K562 (cell line): Measurements from ENCODE around the gene ALG1. TPM values are rescaled to one million over a fixed set of nuclear protein-coding genes. Genes with fewer than 3 reads are reported as not detected.

ENCODE experiments used
- ATAC-seq: fragments of 200-7000 bp; cut with Tn5 transposase; 3 replicates; pipeline ENCODE4 v1.9.1; 2020; ENCODE audit warnings: moderate library complexity
- BruUV-seq: library from RNA; stranded (reverse); fragments of 400-500 nt; replicated peaks from 2 replicates; lab custom pipeline; 2021; lab: Mats Ljungman, UMichigan
- CTCF ChIA-PET: fragments of 300-600 bp; formaldehyde crosslinking; extraction: SDS; loops from one replicate; lab custom pipeline; 2021; ENCODE audit warnings: low intra/inter-chr PET ratio; lab: Yijun Ruan, JAX
- POLR2A ChIA-PET: fragments of 300-600, 350-650 bp; sonication (Branson Sonifier 250); formaldehyde crosslinking; extraction: SDS; loops from one replicate; lab custom pipeline; 2021; ENCODE audit warnings: antibody characterized with exemption, inconsistent platforms; lab: Yijun Ruan, JAX
- DNase-seq, 4 experiments: peaks; one replicate each; pipeline versions ENCODE4 v3.0.0 to v3.0.0-alpha.2; 2011 to 2018; ENCODE audit warnings: low spot score in 3 of 4, mixed read lengths in 3 of 4; ENCODE audit errors: extremely low read depth in 1 of 4
- FAIRE-seq: peaks from 2 replicates; lab custom pipeline; 2011; peaks lifted over from hg19 to GRCh38; lab: Jason Lieb, UNC
- H2AFZ ChIP-seq: 2 replicates; pipeline ENCODE4 v1.6.0; 2011; ENCODE audit warnings: low read depth, low read length, control low read depth, inconsistent platforms
- H3K27ac ChIP-seq: fragments of 200-600 bp; 3 replicates; pipeline ENCODE4 v1.8.0; 2011; ENCODE audit warnings: low read depth, mild to moderate bottlenecking, control low read depth, inconsistent platforms, low read length, moderate library complexity, mixed read lengths; ENCODE audit errors: extremely low read depth
- H3K27me3 ChIP-seq, 2 experiments: fragments of 300-600 bp in 1 of 2; 2 replicates in 1 of 2; 3 replicates in 1 of 2; pipeline versions ENCODE4 v1.6.0 to v1.8.0; 2011; ENCODE audit warnings: inconsistent platforms in 2 of 2, low read length in 2 of 2, mild to moderate bottlenecking in 1 of 2, mixed read lengths in 1 of 2, moderate library complexity in 1 of 2; ENCODE audit not compliant: control insufficient read depth in 2 of 2, insufficient read depth in 2 of 2
- H3K36me3 ChIP-seq: fragments of 300-600 bp; 3 replicates; pipeline ENCODE4 v1.8.0; 2011; ENCODE audit warnings: mild to moderate bottlenecking, low read length, inconsistent platforms; ENCODE audit not compliant: control insufficient read depth, insufficient read depth
- H3K4me1 ChIP-seq, 2 experiments: fragments of 200-600 bp in 1 of 2; replicated peaks in 1 of 2; 2 replicates in 1 of 2; 3 replicates in 1 of 2; pipeline versions ENCODE4 v1.5.1 to v1.8.0; 2011; ENCODE audit warnings: inconsistent platforms in 2 of 2, low read length in 2 of 2, mild to moderate bottlenecking in 1 of 2, mixed read lengths in 1 of 2, moderate library complexity in 1 of 2; ENCODE audit not compliant: control insufficient read depth in 2 of 2, insufficient read depth in 2 of 2
- H3K4me2 ChIP-seq: 2 replicates; pipeline ENCODE4 v1.6.1; 2011; ENCODE audit warnings: low read length, control low read depth, inconsistent platforms, mixed read lengths; ENCODE audit not compliant: insufficient read depth
- H3K4me3 ChIP-seq: fragments of 200-600 bp; sonication (generic), shearing (Covaris generic); 2 replicates; pipeline ENCODE4 v1.5.1; 2016; ENCODE audit warnings: control low read depth, inconsistent platforms
- H3K79me2 ChIP-seq: fragments of 200-600 bp; 3 replicates; pipeline ENCODE4 v1.8.0; 2011; ENCODE audit warnings: low read length, inconsistent platforms; ENCODE audit not compliant: control insufficient read depth, insufficient read depth
- H3K9ac ChIP-seq, 2 experiments: 2 replicates each; pipeline versions ENCODE4 v1.6.0 to v1.6.1; 2011; ENCODE audit warnings: low read depth in 2 of 2, low read length in 2 of 2, control low read depth in 1 of 2, inconsistent platforms in 1 of 2, mild to moderate bottlenecking in 1 of 2, mixed read lengths in 1 of 2; ENCODE audit not compliant: insufficient read depth in 1 of 2
- H3K9me1 ChIP-seq: one replicate; pipeline ENCODE4 v1.6.0; 2011; ENCODE audit warnings: inconsistent platforms, mild to moderate bottlenecking, low read length, moderate library complexity; ENCODE audit not compliant: control insufficient read depth, insufficient read depth
- H3K9me3 ChIP-seq: replicated peaks from 2 replicates; pipeline ENCODE4 v1.5.1; 2011; ENCODE audit warnings: low read depth, low read length, inconsistent platforms; ENCODE audit not compliant: control insufficient read depth, insufficient read depth
- H4K20me1 ChIP-seq: replicated peaks from 2 replicates; pipeline ENCODE4 v1.6.1; 2011; ENCODE audit warnings: low read length, inconsistent platforms, mixed read lengths; ENCODE audit not compliant: control insufficient read depth, insufficient read depth
- COPS2 ChIP-seq: fragments of 450-650 bp; conservative IDR thresholded peaks from 2 replicates; pipeline ENCODE4 v1.6.1; 2016; ENCODE audit warnings: mild to moderate bottlenecking, moderate library complexity
- PBX2 ChIP-seq, 2 experiments: IDR thresholded peaks in 1 of 2; conservative IDR thresholded peaks in 1 of 2; 2 replicates each; pipeline ENCODE4 v1.6.1; 2016; ENCODE audit warnings: low read depth in 2 of 2, mild to moderate bottlenecking in 1 of 2, missing compliant biosample characterization in 1 of 2, missing genetic modification characterization in 1 of 2, moderate library complexity in 1 of 2
- ZNF274 ChIP-seq: IDR thresholded peaks from 2 replicates; pipeline ENCODE4 v1.6.1; 2011; ENCODE audit warnings: low read depth, mild to moderate bottlenecking, low read length, moderate library complexity, borderline replicate concordance
- ZNF695 ChIP-seq: fragments of 450-650 bp; formaldehyde crosslinking; IDR thresholded peaks from 2 replicates; pipeline ENCODE4 v1.4.0; 2020; ENCODE audit warnings: mild to moderate bottlenecking, moderate library complexity
- ZNF696 ChIP-seq: fragments of 250-450 bp; sonication (Bioruptor Pico); conservative IDR thresholded peaks from 2 replicates; pipeline ENCODE4 v1.4.0; 2020; ENCODE audit warnings: mild to moderate bottlenecking, moderate library complexity
- WGBS: fragments of 100-300 bp; shearing (Covaris generic); methylation state at CpG from one replicate; pipeline ENCODE4 v1.1.6; 2016; ENCODE audit warnings: low coverage, mixed read lengths; ENCODE audit not compliant: insufficient coverage; ENCODE audit errors: missing lambda C conversion rate; 5-methylcytosine and 5-hydroxymethylcytosine counted together
- in situ Hi-C: fragments of 300-500 bp; cut with MboI; formaldehyde crosslinking; loops from 4 replicates; pipeline ENCODE4 v1.15.0; 2018; ENCODE audit warnings: inconsistent platforms, mixed read lengths
- intact Hi-C: fragments of 100-400 bp; cut with micrococcal nuclease; formaldehyde crosslinking; loops from 2 replicates; pipeline ENCODE4 v1.14.2; 2022
- polyA plus RNA-seq, 8 experiments: library from polyadenylated mRNA; depleted of rRNA in 4 of 8; stranded (reverse) in 5 of 8; unstranded in 3 of 8; fragments of >200 nt; fragmentation: Nextera tagmentation in 2 of 8; fragmentation: Illumina TruSeq in 1 of 8; extraction: Ambion mirVana in 2 of 8; extraction: Trizol in 1 of 8; gene quantifications; 2 replicates each; pipeline versions ENCODE4 v1.2.1 to v1.2.3, GENCODE V29; 2011 to 2014; ENCODE audit warnings: inconsistent platforms in 1 of 8, missing spikeins in 1 of 8
- total RNA-seq, 7 experiments: library from RNA; depleted of rRNA in 6 of 7; stranded (reverse); fragments of >200 nt in 6 of 7; fragmentation: Illumina TruSeq in 2 of 7; extraction: Trizol in 2 of 7; gene quantifications; 2 replicates each; pipeline versions ENCODE4 v1.2.1 to v1.2.3, GENCODE V29; 2011 to 2021; ENCODE audit warnings: low replicate concordance in 1 of 7
- TF ChIP-seq, protein P1 (sequence below): fragments of 250-450 bp; sonication (Bioruptor Pico); IDR thresholded peaks from 2 replicates; pipeline ENCODE4 v1.6.1; 2021; ENCODE audit warnings: mild to moderate bottlenecking
- TF ChIP-seq, protein P2 (sequence below): fragments of 450-650 bp; IDR thresholded peaks from 2 replicates; pipeline ENCODE4 v1.6.1; 2016; ENCODE audit warnings: mild to moderate bottlenecking, moderate library complexity

Gene ALG1
- total and polyA plus RNA-seq, 9 of the 15 experiments (the other 6 are each of a cell fraction or from before 2014, with no cell fraction given): 1.1 to 26.4 (median 18.3) TPM

- no peaks in the 10 kb centered on the region for H3K9me1 ChIP-seq
- no peak overlapping the region for H3K9ac ChIP-seq
- CTCF ChIA-PET: no interaction called here
- no peak overlapping the region for H3K27ac ChIP-seq
- no peak overlapping the region for H3K4me3 ChIP-seq
- no TSS peak for BruUV-seq
- H3K4me2 ChIP-seq: no peak overlapping the region
- peaks cover 5% of the 10 kb centered on the region; the same call in 1 of the 2 replicates for H3K9me3 ChIP-seq
- peaks cover 9% of the 10 kb centered on the region; the same call in 2 of the 3 replicates for H3K36me3 ChIP-seq
- intact Hi-C loops: no loop called here
- ATAC-seq: no peak
- peaks cover 18 to 22% of the 10 kb centered on the region in 2 experiments; a peak in 4 of 5 replicates for H3K27me3 ChIP-seq
- 60% methylated on average over 4 of the region's 9 CpGs for WGBS
- in situ Hi-C loops: no loop called here
- POLR2A ChIA-PET: no interaction called here
- H4K20me1 ChIP-seq: no peaks in the 10 kb centered on the region
- FAIRE-seq: no peak
- H3K79me2 ChIP-seq: peaks cover 16% of the 10 kb centered on the region
- H3K4me1 ChIP-seq: peaks cover 6 to 11% of the 10 kb centered on the region in 2 experiments; a peak in 4 of 5 replicates
- H2AFZ ChIP-seq: no peak overlapping the region
- no peak for DNase-seq
- TF ChIP-seq, protein P1, sequence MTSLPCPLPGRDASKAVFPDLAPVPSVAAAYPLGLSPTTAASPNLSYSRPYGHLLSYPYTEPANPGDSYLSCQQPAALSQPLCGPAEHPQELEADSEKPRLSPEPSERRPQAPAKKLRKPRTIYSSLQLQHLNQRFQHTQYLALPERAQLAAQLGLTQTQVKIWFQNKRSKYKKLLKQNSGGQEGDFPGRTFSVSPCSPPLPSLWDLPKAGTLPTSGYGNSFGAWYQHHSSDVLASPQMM (CRISPR knock-in tag): no peak
- no peak for TF ChIP-seq ZNF696 (CRISPR knock-in tag)
- no peak for TF ChIP-seq ZNF695 (CRISPR knock-in tag)
- TF ChIP-seq, protein P2, sequence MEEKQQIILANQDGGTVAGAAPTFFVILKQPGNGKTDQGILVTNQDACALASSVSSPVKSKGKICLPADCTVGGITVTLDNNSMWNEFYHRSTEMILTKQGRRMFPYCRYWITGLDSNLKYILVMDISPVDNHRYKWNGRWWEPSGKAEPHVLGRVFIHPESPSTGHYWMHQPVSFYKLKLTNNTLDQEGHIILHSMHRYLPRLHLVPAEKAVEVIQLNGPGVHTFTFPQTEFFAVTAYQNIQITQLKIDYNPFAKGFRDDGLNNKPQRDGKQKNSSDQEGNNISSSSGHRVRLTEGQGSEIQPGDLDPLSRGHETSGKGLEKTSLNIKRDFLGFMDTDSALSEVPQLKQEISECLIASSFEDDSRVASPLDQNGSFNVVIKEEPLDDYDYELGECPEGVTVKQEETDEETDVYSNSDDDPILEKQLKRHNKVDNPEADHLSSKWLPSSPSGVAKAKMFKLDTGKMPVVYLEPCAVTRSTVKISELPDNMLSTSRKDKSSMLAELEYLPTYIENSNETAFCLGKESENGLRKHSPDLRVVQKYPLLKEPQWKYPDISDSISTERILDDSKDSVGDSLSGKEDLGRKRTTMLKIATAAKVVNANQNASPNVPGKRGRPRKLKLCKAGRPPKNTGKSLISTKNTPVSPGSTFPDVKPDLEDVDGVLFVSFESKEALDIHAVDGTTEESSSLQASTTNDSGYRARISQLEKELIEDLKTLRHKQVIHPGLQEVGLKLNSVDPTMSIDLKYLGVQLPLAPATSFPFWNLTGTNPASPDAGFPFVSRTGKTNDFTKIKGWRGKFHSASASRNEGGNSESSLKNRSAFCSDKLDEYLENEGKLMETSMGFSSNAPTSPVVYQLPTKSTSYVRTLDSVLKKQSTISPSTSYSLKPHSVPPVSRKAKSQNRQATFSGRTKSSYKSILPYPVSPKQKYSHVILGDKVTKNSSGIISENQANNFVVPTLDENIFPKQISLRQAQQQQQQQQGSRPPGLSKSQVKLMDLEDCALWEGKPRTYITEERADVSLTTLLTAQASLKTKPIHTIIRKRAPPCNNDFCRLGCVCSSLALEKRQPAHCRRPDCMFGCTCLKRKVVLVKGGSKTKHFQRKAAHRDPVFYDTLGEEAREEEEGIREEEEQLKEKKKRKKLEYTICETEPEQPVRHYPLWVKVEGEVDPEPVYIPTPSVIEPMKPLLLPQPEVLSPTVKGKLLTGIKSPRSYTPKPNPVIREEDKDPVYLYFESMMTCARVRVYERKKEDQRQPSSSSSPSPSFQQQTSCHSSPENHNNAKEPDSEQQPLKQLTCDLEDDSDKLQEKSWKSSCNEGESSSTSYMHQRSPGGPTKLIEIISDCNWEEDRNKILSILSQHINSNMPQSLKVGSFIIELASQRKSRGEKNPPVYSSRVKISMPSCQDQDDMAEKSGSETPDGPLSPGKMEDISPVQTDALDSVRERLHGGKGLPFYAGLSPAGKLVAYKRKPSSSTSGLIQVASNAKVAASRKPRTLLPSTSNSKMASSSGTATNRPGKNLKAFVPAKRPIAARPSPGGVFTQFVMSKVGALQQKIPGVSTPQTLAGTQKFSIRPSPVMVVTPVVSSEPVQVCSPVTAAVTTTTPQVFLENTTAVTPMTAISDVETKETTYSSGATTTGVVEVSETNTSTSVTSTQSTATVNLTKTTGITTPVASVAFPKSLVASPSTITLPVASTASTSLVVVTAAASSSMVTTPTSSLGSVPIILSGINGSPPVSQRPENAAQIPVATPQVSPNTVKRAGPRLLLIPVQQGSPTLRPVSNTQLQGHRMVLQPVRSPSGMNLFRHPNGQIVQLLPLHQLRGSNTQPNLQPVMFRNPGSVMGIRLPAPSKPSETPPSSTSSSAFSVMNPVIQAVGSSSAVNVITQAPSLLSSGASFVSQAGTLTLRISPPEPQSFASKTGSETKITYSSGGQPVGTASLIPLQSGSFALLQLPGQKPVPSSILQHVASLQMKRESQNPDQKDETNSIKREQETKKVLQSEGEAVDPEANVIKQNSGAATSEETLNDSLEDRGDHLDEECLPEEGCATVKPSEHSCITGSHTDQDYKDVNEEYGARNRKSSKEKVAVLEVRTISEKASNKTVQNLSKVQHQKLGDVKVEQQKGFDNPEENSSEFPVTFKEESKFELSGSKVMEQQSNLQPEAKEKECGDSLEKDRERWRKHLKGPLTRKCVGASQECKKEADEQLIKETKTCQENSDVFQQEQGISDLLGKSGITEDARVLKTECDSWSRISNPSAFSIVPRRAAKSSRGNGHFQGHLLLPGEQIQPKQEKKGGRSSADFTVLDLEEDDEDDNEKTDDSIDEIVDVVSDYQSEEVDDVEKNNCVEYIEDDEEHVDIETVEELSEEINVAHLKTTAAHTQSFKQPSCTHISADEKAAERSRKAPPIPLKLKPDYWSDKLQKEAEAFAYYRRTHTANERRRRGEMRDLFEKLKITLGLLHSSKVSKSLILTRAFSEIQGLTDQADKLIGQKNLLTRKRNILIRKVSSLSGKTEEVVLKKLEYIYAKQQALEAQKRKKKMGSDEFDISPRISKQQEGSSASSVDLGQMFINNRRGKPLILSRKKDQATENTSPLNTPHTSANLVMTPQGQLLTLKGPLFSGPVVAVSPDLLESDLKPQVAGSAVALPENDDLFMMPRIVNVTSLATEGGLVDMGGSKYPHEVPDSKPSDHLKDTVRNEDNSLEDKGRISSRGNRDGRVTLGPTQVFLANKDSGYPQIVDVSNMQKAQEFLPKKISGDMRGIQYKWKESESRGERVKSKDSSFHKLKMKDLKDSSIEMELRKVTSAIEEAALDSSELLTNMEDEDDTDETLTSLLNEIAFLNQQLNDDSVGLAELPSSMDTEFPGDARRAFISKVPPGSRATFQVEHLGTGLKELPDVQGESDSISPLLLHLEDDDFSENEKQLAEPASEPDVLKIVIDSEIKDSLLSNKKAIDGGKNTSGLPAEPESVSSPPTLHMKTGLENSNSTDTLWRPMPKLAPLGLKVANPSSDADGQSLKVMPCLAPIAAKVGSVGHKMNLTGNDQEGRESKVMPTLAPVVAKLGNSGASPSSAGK: no peak
- TF ChIP-seq COPS2: no peak
- no peak for TF ChIP-seq PBX2 (CRISPR knock-in tag; IDR thresholded peaks at IDR 0.05; ENCODE audit: low read depth)
- TF ChIP-seq PBX2 (tag; conservative IDR thresholded peaks at IDR 0.05; ENCODE audit: low read depth): no peak
- no peak for TF ChIP-seq ZNF274
Measured at GRCh38 chr16:5069854-5070253, 1.8 kb upstream of the ALG1 start.
